ENCODE data around the gene TCEAL6. TPM values are rescaled to one million over a fixed set of nuclear protein-coding genes. Genes with fewer than 3 reads are reported as not detected.
"Not testable (repeated sequence)": the region's sequence is repeated elsewhere in the genome, so short reads cannot be mapped to it uniquely, and the experiment has no call there.

The TCEAL6 gene
- not detected for polyA plus RNA-seq (2013, experiment 1 of 2)
- polyA plus RNA-seq (2013, experiment 2 of 2): not detected

DNA sequence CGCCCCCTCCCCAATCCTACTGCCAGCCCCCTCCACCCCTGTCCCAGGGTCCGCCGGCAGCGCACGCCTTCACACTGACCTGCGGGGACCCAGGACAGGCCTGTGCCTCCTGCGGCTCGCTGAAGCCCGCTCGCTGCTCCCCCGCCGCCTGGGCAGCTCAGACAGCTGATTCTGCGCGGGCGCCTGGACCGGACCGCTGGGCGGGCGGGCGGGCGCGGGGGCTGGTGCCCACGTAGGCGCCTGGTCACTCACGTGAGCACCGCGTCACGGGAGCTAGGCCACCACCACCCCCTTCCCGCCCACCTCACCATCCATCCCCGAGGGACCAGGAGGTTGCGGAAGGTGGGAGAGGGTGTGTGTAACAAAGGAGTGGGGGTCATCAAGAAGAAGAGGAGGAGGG, at the start of gene TCEAL6:
TCEAL6 (minus strand) TSS at position 208 of the 400 bp plus-strand sequence.
- not testable (repeated sequence) for H3K9me3 ChIP-seq (ENCODE audit: control insufficient read depth, low read length); H3K27ac ChIP-seq (ENCODE audit: low read depth, low read length, severe bottlenecking); H3K4me1 ChIP-seq (ENCODE audit: control insufficient read depth, insufficient read depth, low read length, poor library complexity, severe bottlenecking); H3K4me3 ChIP-seq (ENCODE audit: extremely low read depth, insufficient read depth, low read length, poor library complexity, severe bottlenecking); H3K36me3 ChIP-seq (ENCODE audit: control insufficient read depth, insufficient read depth, low read length)
- WGBS, 2 experiments (ENCODE audit: insufficient coverage in 2 of 2): no CpG with 5 or more reads among the region's 31 CpGs

DNA sequence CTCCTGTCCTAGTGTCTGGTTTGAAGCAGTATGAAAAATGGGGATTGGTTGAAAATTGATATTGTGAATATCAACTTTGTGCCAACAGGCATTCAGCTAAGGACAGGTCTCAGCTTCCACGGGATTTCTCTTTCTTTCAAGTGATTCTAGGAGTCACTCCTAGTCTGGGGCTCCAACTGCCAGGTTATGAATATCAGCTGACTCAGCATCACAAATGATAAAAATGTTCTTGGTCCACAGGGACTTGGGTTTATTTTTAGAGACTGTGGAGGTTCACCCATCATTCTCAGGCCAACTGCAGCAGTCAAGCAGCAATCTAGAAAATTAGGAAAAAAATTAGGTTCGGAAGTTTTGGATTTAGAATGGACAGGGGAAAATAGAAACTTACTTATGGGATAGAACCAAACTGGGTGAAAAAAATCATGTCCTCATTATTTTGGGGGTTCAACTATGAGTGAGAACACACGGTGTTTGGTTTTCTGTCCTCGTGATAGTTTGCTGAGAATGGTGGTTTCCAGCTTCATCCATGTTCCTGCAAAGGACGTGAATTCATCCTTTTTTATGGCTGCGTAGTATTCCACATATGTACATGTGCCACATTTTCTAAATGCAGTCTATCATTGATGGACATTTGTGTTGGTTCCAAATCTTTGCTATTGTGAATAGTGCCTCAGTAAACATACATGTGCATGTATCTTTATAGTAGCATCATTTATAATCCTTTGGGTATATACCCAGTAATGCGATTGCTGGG, 43.9 kb upstream of the TCEAL6 start:
- Histone ChIP-seq H3K4me1 (ENCODE audit: control insufficient read depth, insufficient read depth, low read length, poor library complexity, severe bottlenecking) (no peaks in the 10 kb centered on the region), H3K4me3 (ENCODE audit: extremely low read depth, insufficient read depth, low read length, poor library complexity, severe bottlenecking) (no peak overlapping the region), H3K36me3 (ENCODE audit: control insufficient read depth, insufficient read depth, low read length) (no peaks in the 10 kb centered on the region), H3K9me3 (ENCODE audit: control insufficient read depth, low read length) (peaks cover 5% of the 10 kb centered on the region), H3K27ac (ENCODE audit: low read depth, low read length, severe bottlenecking) (no peak overlapping the region)
- no CpG with 5 or more reads among the region's 7 CpGs for WGBS, 2 experiments (ENCODE audit: insufficient coverage in 2 of 2)

DNA sequence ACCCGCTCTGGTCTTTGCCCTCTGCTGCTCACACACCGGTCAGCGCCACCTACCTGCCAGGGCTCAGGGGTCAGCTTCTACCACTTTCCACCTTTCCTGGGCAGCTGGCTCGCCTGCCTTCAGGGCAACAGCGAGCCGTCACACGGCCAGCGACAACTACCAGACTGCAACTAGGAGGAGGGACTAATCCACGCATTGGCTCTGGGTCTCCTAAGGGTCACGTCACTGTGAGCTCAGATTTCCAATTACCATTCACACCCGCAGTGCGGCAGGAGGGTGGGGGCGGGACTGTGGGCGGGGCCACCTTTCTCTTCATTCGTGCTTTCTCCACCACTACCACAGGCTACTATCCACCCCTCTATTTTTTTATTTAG, 13.5 kb upstream of the TCEAL6 start, which contains the start of gene BEX5:
BEX5 (minus strand) TSS at position 172 of the 374 bp plus-strand sequence. CDS start 1,712 bp downstream, outside the sequence.
- Histone ChIP-seq H3K4me3 (ENCODE audit: extremely low read depth, insufficient read depth, low read length, poor library complexity, severe bottlenecking) (peak within 1 kb of the TSS; percentile 8), H3K27ac (ENCODE audit: low read depth, low read length, severe bottlenecking) (no peak within 1 kb of the TSS)

DNA sequence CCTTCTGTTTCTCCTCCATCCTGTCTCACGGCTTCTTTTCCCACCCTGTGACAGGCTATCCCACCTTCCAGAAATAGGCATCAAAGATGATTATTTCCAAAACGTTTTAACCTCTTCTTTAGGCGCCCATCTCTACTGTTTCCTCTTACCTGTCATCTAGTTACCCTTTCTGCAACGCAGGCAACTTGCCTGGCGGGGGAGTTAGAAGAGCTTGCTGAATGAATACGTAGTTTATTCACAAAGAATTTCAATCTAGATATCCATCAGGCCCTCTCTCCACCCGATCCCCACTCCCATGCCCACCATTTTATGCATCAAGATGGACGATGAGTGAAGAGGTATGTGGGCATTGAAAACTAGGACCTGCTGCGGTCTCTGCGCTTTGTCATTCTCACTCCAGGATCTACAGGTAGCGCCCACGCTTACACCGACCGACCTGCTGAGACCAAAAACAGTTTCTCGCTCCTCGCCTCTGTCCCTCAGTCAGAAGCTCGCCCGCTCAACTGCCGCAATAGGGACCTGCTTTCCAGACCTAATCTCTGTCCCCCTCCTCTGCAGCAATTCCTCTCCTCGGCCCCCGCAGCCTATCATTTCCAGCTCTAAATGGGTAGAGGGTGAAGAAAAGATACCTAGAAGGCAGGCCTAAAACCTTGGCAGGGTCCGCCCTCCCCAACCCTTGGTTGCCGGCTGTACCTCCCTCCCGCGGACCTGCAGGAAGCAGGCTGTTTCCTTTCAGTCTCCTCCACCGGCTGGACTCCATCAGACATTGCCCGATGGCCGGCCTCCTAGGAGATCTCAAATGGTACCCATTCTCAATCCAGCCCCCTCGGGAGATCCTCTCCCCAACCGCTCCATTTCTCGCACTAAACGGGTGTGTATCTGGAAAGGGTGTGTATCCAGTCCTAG, 12.9 kb upstream of the TCEAL6 start:
- Histone ChIP-seq H3K27ac (ENCODE audit: low read depth, low read length, severe bottlenecking) (no peak overlapping the region), H3K9me3 (ENCODE audit: control insufficient read depth, low read length) (no peaks in the 10 kb centered on the region), H3K36me3 (ENCODE audit: control insufficient read depth, insufficient read depth, low read length) (no peaks in the 10 kb centered on the region), H3K4me1 (ENCODE audit: control insufficient read depth, insufficient read depth, low read length, poor library complexity, severe bottlenecking) (no peaks in the 10 kb centered on the region), H3K4me3 (ENCODE audit: extremely low read depth, insufficient read depth, low read length, poor library complexity, severe bottlenecking) (peak overlapping the region; percentile 8)
- 28 to 30% methylated on average over 6 to 11 of the region's 32 CpGs for WGBS, 2 experiments (ENCODE audit: insufficient coverage in 2 of 2)

More for the DNA sequence above, 13.5 kb upstream of the TCEAL6 start, which contains the start of gene BEX5:
- Histone ChIP-seq H3K9me3 (ENCODE audit: control insufficient read depth, low read length) (no peaks in the 10 kb centered on the region), H3K4me1 (ENCODE audit: control insufficient read depth, insufficient read depth, low read length, poor library complexity, severe bottlenecking) (no peaks in the 10 kb centered on the region), H3K36me3 (ENCODE audit: control insufficient read depth, insufficient read depth, low read length) (no peaks in the 10 kb centered on the region)
- 18% methylated on average over 2 of the region's 15 CpGs; no CpG with 5 or more reads in 1 of the 2 experiments for WGBS, 2 experiments (ENCODE audit: insufficient coverage in 2 of 2)

DNA sequence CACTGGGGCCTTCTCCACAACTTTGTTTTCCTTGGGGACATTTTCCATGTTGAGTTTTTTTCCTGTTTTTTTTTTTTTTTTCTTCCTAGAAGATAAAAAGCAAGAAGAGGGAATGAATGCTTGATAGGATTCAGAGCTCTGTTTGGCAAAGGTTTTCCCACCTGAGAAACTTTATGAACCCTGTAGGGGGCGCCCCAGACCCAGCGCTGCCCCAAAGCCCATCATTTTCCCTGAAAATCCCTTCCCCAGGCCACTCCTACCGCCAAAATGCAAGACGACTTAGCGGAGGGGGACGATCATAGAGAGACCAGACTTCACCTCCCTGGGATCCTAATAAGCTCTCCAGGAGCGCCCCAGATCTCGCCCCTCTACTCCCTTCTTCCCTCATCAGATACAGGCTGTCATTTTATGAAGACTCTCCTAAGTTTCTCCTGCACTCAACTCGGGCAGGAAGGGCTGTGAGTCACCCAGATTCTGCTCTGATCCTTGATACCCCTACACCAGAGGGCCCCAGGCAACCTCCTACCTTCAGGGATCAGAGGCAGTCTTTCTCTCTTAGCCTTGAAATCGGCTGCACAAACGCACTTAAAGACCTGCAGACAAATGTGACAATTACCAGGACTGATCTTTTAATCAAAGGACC, 12.1 kb upstream of the TCEAL6 start:
- no peaks in the 10 kb centered on the region for H3K4me1 ChIP-seq (ENCODE audit: control insufficient read depth, insufficient read depth, low read length, poor library complexity, severe bottlenecking)
- 11 to 17% methylated on average over 1 to 9 of the region's 11 CpGs for WGBS, 2 experiments (ENCODE audit: insufficient coverage in 2 of 2)
- H3K9me3 ChIP-seq (ENCODE audit: control insufficient read depth, low read length): no peaks in the 10 kb centered on the region
- H3K36me3 ChIP-seq (ENCODE audit: control insufficient read depth, insufficient read depth, low read length): no peaks in the 10 kb centered on the region
- H3K27ac ChIP-seq (ENCODE audit: low read depth, low read length, severe bottlenecking): no peak overlapping the region
- no peak overlapping the region for H3K4me3 ChIP-seq (ENCODE audit: extremely low read depth, insufficient read depth, low read length, poor library complexity, severe bottlenecking)

DNA sequence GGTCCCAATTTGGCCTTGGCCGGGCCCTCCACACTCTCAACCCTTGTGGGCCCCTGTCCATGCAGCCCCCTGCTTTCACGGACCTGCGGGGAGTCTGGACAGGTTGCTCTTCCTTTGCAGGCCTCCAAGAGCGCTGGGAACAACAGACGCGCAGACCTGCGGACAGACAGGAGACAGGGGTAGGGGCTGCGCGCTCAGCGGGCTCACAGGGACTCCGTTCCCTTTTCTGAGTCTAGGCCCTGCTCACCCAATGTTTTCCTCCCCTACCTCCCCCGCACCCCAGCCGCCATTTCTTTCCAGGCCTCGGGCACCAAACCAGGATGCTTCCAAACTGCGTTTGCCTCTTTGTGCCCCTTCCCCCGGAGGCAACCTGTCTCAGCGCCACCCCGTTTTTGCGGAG, 650 bp downstream of the TCEAL6 start:
- H3K4me1 ChIP-seq (ENCODE audit: control insufficient read depth, insufficient read depth, low read length, poor library complexity, severe bottlenecking); H3K9me3 ChIP-seq (ENCODE audit: control insufficient read depth, low read length); H3K4me3 ChIP-seq (ENCODE audit: extremely low read depth, insufficient read depth, low read length, poor library complexity, severe bottlenecking); H3K27ac ChIP-seq (ENCODE audit: low read depth, low read length, severe bottlenecking); H3K36me3 ChIP-seq (ENCODE audit: control insufficient read depth, insufficient read depth, low read length): not testable (repeated sequence)
- 84 to 96% methylated on average over 3 to 9 of the region's 19 CpGs for WGBS, 2 experiments (ENCODE audit: insufficient coverage in 2 of 2)

DNA sequence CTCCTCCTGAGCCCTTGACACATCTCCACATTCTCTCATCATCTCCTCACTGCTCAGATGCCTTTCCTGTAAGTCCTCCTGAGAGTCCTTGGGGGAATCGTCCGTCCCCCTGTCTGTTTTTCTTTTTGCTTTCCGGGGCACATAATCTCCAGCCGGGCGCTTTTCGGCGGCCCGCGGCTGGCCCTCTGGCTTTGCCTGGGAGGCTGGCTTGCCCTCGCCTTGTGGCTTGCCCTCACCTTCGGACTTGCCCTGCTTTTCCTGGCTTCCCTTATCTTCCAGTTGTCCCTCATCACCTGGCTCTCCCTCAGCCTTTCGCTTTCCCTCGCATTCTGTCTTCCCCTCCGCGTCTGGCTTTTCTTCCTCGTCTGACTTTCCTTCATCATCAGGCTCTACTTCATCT, 1.4 kb downstream of the TCEAL6 start:
- not testable (repeated sequence) for H3K36me3 ChIP-seq (ENCODE audit: control insufficient read depth, insufficient read depth, low read length); H3K4me3 ChIP-seq (ENCODE audit: extremely low read depth, insufficient read depth, low read length, poor library complexity, severe bottlenecking); H3K4me1 ChIP-seq (ENCODE audit: control insufficient read depth, insufficient read depth, low read length, poor library complexity, severe bottlenecking); H3K27ac ChIP-seq (ENCODE audit: low read depth, low read length, severe bottlenecking); H3K9me3 ChIP-seq (ENCODE audit: control insufficient read depth, low read length)
- WGBS, 2 experiments (ENCODE audit: insufficient coverage in 2 of 2): 87% methylated on average over 11 of the region's 16 CpGs; no CpG with 5 or more reads in 1 of the 2 experiments

DNA sequence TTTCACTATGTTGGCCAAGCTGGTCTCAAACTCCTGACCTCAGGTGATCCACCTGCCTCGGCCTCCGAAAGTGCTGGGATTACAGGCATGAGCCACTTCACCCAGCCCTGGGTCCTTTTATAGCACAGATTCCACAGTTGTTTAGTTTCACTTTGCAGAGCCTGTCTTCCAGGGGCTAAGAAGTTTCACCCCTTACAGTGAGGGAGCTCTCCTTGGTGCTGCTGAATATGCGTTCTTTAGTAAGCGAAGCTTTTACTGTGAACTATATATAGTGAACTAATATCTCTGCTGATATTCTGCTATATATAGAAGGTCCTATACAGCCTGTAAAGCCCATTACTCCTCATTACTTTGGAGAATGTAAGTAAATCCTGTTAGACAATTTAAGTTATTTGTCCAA, 4.2 kb downstream of the TCEAL6 start:
- Histone ChIP-seq H3K36me3 (ENCODE audit: control insufficient read depth, insufficient read depth, low read length) (no peaks in the 10 kb centered on the region), H3K27ac (ENCODE audit: low read depth, low read length, severe bottlenecking) (no peak overlapping the region), H3K4me3 (ENCODE audit: extremely low read depth, insufficient read depth, low read length, poor library complexity, severe bottlenecking) (no peak overlapping the region), H3K4me1 (ENCODE audit: control insufficient read depth, insufficient read depth, low read length, poor library complexity, severe bottlenecking) (no peaks in the 10 kb centered on the region), H3K9me3 (ENCODE audit: control insufficient read depth, low read length) (no peaks in the 10 kb centered on the region)
- WGBS, 2 experiments (ENCODE audit: insufficient coverage in 2 of 2): no CpG with 5 or more reads among the region's 4 CpGs

DNA sequence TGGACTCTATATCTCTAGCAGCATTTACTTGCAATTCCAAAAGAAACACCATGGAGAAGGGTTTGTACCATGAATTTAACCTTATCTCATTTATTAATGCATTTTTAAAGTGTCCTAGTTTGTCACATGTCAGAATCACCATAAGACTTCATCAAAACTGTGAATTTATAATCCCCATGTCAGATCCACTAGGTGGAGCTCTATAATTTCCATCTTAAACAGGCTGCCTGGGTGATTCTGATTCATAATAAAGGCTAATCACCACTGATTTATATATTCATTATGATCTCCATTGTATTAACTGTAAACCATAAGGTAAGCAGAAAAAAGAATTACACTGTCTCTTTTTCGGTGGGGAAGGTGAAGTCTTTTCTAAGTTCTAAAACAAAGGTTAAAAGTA, 12.8 kb downstream of the TCEAL6 start:
- H3K36me3 ChIP-seq (ENCODE audit: control insufficient read depth, insufficient read depth, low read length): no peaks in the 10 kb centered on the region
- H3K4me1 ChIP-seq (ENCODE audit: control insufficient read depth, insufficient read depth, low read length, poor library complexity, severe bottlenecking): no peaks in the 10 kb centered on the region
- no CpG with 5 or more reads among the region's 1 CpG for WGBS, 2 experiments (ENCODE audit: insufficient coverage in 2 of 2)
- no peaks in the 10 kb centered on the region for H3K9me3 ChIP-seq (ENCODE audit: control insufficient read depth, low read length)
- H3K27ac ChIP-seq (ENCODE audit: low read depth, low read length, severe bottlenecking): no peak overlapping the region
- no peak overlapping the region for H3K4me3 ChIP-seq (ENCODE audit: extremely low read depth, insufficient read depth, low read length, poor library complexity, severe bottlenecking)

DNA sequence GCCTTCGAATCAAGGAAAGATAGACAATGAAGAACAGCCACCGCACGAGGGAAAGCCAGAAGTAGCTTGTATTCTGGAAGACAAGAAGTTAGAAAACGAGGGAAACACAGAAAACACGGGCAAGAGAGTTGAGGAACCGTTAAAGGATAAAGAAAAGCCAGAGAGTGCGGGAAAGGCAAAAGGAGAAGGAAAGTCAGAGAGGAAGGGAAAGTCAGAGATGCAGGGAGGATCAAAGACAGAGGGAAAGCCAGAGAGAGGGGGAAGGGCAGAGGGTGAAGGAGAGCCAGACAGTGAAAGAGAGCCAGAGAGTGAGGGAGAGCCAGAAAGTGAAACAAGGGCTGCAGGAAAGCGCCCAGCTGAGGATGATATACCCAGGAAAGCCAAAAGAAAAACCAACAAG, 15.4 kb downstream of the TCEAL6 start:
- no peak overlapping the region for H3K27ac ChIP-seq (ENCODE audit: low read depth, low read length, severe bottlenecking)
- WGBS, 2 experiments (ENCODE audit: insufficient coverage in 2 of 2): 54 to 68% methylated on average over 5 to 7 of the region's 8 CpGs
- H3K36me3 ChIP-seq (ENCODE audit: control insufficient read depth, insufficient read depth, low read length): no peaks in the 10 kb centered on the region
- no peaks in the 10 kb centered on the region for H3K9me3 ChIP-seq (ENCODE audit: control insufficient read depth, low read length)
- H3K4me3 ChIP-seq (ENCODE audit: extremely low read depth, insufficient read depth, low read length, poor library complexity, severe bottlenecking): no peak overlapping the region
- no peaks in the 10 kb centered on the region for H3K4me1 ChIP-seq (ENCODE audit: control insufficient read depth, insufficient read depth, low read length, poor library complexity, severe bottlenecking)
